ENCODE data around the gene MEF2C. TPM values are rescaled to one million over a fixed set of nuclear protein-coding genes. Genes with fewer than 3 reads are reported as not detected.

The MEF2C gene
- total RNA-seq, 4 donors from 2014 or later, result 51.0 to 78.6 (median 65.7) TPM

DNA sequence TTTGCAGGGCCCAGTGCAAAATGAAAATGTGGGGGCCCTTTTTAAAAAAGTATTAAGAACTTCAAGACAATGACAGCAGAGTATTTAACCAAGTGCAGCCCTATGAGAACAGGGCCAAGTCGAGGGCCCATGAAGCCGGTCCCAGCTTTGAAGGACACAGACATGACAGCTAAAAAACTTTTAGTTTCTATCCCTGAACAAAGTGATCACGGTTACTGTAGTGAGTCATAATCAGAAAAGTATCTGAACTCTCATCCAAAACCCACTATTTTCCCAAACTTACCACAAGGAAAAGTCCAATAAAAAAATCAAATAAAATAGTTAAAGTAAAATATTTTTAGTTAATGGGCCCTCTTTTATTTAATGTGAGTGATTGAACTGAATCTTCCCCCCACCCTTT, 126.0 kb downstream of the MEF2C start:
- 86 to 87% methylated on average over 3 of the region's 3 CpGs for WGBS, 2 donors

DNA sequence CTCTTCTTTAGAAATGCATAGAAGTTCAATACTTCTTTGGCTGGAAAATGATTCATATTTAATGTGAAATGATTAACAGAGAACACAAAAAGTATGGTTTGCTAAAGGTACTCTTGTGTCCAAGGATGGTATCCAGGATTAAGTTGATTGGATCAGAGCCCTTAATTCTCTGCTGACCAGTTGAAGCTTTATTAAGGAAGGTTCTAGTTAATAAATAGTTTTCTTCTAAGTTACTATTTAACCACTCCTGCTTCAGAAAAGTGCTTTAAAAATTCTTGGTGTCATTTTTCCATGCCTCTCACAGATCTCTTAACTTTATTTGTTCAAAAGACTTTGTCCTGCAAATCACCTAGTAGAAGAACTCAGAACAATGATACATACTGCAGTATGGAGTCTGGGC, 134.3 kb downstream of the MEF2C start:
- H3K4me1 ChIP-seq, result peaks cover 3 to 5% of the 10 kb centered on the region in 2 donors
- H3K36me3 ChIP-seq, result peaks cover 7 to 23% of the 10 kb centered on the region in 2 donors
- H3K4me3 ChIP-seq (replicated peaks in 1 of 3), result no peak overlapping the region
- H3K27ac ChIP-seq, result no peak overlapping the region
- H3K27me3 ChIP-seq, result no peaks in the 10 kb centered on the region
- intact Hi-C loops (cut with DNase I), result no loop called here
- DNase-seq, result no peak
- TF ChIP-seq, protein P1, sequence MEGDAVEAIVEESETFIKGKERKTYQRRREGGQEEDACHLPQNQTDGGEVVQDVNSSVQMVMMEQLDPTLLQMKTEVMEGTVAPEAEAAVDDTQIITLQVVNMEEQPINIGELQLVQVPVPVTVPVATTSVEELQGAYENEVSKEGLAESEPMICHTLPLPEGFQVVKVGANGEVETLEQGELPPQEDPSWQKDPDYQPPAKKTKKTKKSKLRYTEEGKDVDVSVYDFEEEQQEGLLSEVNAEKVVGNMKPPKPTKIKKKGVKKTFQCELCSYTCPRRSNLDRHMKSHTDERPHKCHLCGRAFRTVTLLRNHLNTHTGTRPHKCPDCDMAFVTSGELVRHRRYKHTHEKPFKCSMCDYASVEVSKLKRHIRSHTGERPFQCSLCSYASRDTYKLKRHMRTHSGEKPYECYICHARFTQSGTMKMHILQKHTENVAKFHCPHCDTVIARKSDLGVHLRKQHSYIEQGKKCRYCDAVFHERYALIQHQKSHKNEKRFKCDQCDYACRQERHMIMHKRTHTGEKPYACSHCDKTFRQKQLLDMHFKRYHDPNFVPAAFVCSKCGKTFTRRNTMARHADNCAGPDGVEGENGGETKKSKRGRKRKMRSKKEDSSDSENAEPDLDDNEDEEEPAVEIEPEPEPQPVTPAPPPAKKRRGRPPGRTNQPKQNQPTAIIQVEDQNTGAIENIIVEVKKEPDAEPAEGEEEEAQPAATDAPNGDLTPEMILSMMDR (IDR thresholded peaks at IDR 0.05), result no peak
- TF ChIP-seq POLR2A (IDR thresholded peaks at IDR 0.05), result no peak
- no peaks in the 10 kb centered on the region for H3K9me3 ChIP-seq

More for the DNA sequence above, 126.0 kb downstream of the MEF2C start:
- no peaks in the 10 kb centered on the region for H3K9me3 ChIP-seq
- H3K36me3 ChIP-seq, result peaks cover 0 to 10% of the 10 kb centered on the region in 2 donors
- no peaks in the 10 kb centered on the region for H3K27me3 ChIP-seq
- intact Hi-C loops (cut with DNase I), result no loop called here
- TF ChIP-seq POLR2A (IDR thresholded peaks at IDR 0.05), result no peak
- TF ChIP-seq, protein P1 (IDR thresholded peaks at IDR 0.05), result no peak
- H3K4me1 ChIP-seq, result no peaks in the 10 kb centered on the region
- H3K4me3 ChIP-seq (replicated peaks in 1 of 3), result no peak overlapping the region
- no peak overlapping the region for H3K27ac ChIP-seq
- no peak for DNase-seq

DNA sequence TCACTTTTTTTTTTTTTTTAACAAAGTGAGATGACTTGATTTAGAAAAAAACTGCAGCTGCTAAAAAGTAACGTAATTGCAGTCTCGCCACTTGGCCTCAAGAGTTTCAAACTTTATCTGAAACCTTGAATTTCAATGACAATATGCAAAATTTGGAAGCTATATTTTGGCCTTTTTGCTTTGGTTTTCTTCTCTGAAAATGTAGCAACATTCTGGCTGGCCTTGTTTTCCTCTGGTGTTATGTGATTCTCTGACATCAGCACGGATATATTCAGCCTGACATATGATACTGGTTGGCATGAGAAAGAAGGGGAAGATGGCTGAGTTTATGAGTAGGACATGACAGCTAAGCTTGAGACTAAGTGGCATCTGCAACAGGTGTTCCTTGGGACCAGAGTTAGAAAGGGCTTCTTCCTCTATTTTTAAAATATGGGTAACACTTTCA, 136.5 kb downstream of the MEF2C start:
- Histone ChIP-seq H3K36me3 (peaks cover 4 to 20% of the 10 kb centered on the region in 2 donors), H3K27me3 (no peaks in the 10 kb centered on the region), H3K4me3 (replicated peaks in 1 of 3) (no peak overlapping the region), H3K27ac (no peak overlapping the region), H3K4me1 (peaks cover 12 to 16% of the 10 kb centered on the region in 2 donors), H3K9me3 (no peaks in the 10 kb centered on the region)
- 89 to 91% methylated on average over 3 of the region's 3 CpGs for WGBS, 2 donors
- TF ChIP-seq, protein P1 (IDR thresholded peaks at IDR 0.05), result no peak
- no peak for TF ChIP-seq POLR2A (IDR thresholded peaks at IDR 0.05)
- no peak for DNase-seq
- intact Hi-C loops (cut with DNase I), result no loop called here

DNA sequence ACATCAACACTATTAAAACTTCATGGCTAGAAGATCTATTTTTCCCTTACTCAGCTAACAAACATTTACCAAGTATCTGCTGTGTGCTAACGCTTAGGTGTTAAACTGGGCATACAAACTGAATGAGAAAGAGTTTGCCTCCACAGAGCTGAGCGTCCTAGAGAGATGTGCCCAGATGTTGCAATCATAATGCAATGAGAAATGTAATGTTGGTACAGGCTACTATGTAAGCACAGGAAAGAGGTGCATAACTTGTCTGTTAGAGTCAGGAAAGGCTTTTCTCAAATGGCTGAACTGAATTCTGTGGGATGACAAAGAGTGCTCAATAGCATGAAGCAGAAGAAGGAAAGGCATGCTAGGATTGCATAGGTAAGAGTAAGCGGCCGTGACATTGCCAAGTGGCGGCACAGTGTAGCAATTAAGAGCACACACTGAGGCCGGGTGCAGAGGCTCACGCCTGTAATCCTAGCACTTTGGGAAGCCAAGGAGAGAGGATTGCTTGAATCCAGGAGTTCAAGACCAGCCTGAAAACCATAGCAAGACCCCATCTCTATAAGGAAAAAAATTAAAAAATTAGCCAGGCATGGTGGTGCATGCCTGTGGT, 137.8 kb downstream of the MEF2C start:
- no peak for DNase-seq
- intact Hi-C loops (cut with DNase I), result no loop called here
- H3K27ac ChIP-seq, result no peak overlapping the region

More for the DNA sequence above, 137.8 kb downstream of the MEF2C start:
- 95 to 96% methylated on average over 7 of the region's 7 CpGs for WGBS, 2 donors
- Histone ChIP-seq H3K9me3 (no peaks in the 10 kb centered on the region), H3K36me3 (peaks cover 0 to 14% of the 10 kb centered on the region in 2 donors), H3K27me3 (no peaks in the 10 kb centered on the region), H3K4me3 (replicated peaks in 1 of 3) (no peak overlapping the region), H3K4me1 (peaks cover 12 to 16% of the 10 kb centered on the region in 2 donors)
- no peak for TF ChIP-seq POLR2A (IDR thresholded peaks at IDR 0.05)
- TF ChIP-seq, protein P1 (IDR thresholded peaks at IDR 0.05), result no peak
